T-cell (primary cell): ENCODE results near the gene UGT3A1. TPM values are rescaled to one million over a fixed set of nuclear protein-coding genes. Genes with fewer than 3 reads are reported as not detected.
"Not testable (repeated sequence)": the region's sequence is repeated elsewhere in the genome, so short reads cannot be mapped to it uniquely, and the experiment has no call there.

Source experiments
- ATAC-seq, 4 experiments: fragments of 200-7000 bp in 3 of 4; fragments of 150-1000 bp in 1 of 4; cut with Tn5 transposase; replicated peaks in 1 of 4; 1 replicate in 3 of 4; 2 replicates in 1 of 4; pipeline ENCODE4 v1.10.0; 2021; ENCODE audit warnings: moderate library complexity in 3 of 4, mild to moderate bottlenecking in 2 of 4, moderate number of reproducible peaks in 1 of 4
- CTCF ChIA-PET, 2 donors: fragments of 300-600 bp; sonication (Branson Sonifier 250); formaldehyde crosslinking; loops; one replicate each; lab custom pipeline; 2022; ENCODE audit warnings: antibody characterized with exemption in 2 of 2; lab: Charles Lee
- POLR2A ChIA-PET, 2 donors: fragments of 300-600 bp; sonication (Branson Sonifier 250); formaldehyde crosslinking; loops; one replicate each; lab custom pipeline; 2022; ENCODE audit warnings: antibody characterized with exemption in 2 of 2; lab: Charles Lee
- DNase-seq, 35 experiments: peaks; one replicate each; pipeline versions ENCODE4 v3.0.0 to v3.0.0-alpha.2; 2013 to 2023
- H3K27ac ChIP-seq: one replicate; pipeline ENCODE4 v1.5.1; 2013; ENCODE audit warnings: low read length
- H3K27me3 ChIP-seq, 2 experiments: replicated peaks in 1 of 2; 1 replicate in 1 of 2; 2 replicates in 1 of 2; pipeline versions ENCODE4 v1.6.1 to v1.7.0; 2013; ENCODE audit warnings: low read length in 1 of 2, mixed read lengths in 1 of 2; ENCODE audit not compliant: control insufficient read depth in 2 of 2, insufficient read depth in 2 of 2; ENCODE audit errors: extremely low read depth in 1 of 2
- H3K36me3 ChIP-seq, 2 donors: 1 replicate in 1 of 2; 2 replicates in 1 of 2; pipeline versions ENCODE4 v1.6.1 to v1.7.0; 2013; ENCODE audit warnings: low read length in 1 of 2; ENCODE audit not compliant: control insufficient read depth in 2 of 2, insufficient read depth in 1 of 2; ENCODE audit errors: extremely low read depth in 1 of 2
- H3K4me1 ChIP-seq, 2 experiments: 1 replicate in 1 of 2; 2 replicates in 1 of 2; pipeline versions ENCODE4 v1.6.1 to v1.7.0; 2013; ENCODE audit warnings: low read length in 2 of 2, mixed read lengths in 1 of 2; ENCODE audit not compliant: insufficient read depth in 2 of 2, control insufficient read depth in 1 of 2; ENCODE audit errors: extremely low read depth in 1 of 2
- H3K4me3 ChIP-seq, 2 donors: 1 replicate in 1 of 2; 2 replicates in 1 of 2; pipeline versions ENCODE4 v1.5.1 to v1.7.0; 2013; ENCODE audit warnings: mild to moderate bottlenecking in 2 of 2, low read length in 1 of 2, moderate library complexity in 1 of 2; ENCODE audit not compliant: control insufficient read depth in 1 of 2; ENCODE audit errors: extremely low read depth in 1 of 2
- H3K9me3 ChIP-seq: 2 replicates; pipeline ENCODE4 v1.7.0; 2013
- H3K27ac Mint-ChIP-seq, 2 donors: one replicate each; pipeline ENCODE4 v1.8.0; 2020 to 2021; ENCODE audit warnings: mild to moderate bottlenecking in 2 of 2, mixed read lengths in 2 of 2
- H3K27me3 Mint-ChIP-seq, 2 donors: one replicate each; pipeline ENCODE4 v1.8.0; 2021 to 2022; ENCODE audit warnings: mixed read lengths in 2 of 2
- H3K36me3 Mint-ChIP-seq: one replicate; pipeline ENCODE4 v1.8.0; 2021; ENCODE audit warnings: mixed read lengths
- H3K4me1 Mint-ChIP-seq, 3 donors: one replicate each; pipeline ENCODE4 v1.8.0; 2020 to 2022; ENCODE audit warnings: mixed read lengths in 3 of 3, mild to moderate bottlenecking in 1 of 3
- H3K4me3 Mint-ChIP-seq, 3 donors: one replicate each; pipeline ENCODE4 v1.8.0; 2020 to 2022; ENCODE audit warnings: mild to moderate bottlenecking in 3 of 3, mixed read lengths in 3 of 3, moderate library complexity in 3 of 3
- H3K9me3 Mint-ChIP-seq, 3 donors: one replicate each; pipeline ENCODE4 v1.8.0; 2020 to 2022; ENCODE audit warnings: mixed read lengths in 3 of 3
- WGBS: methylation state at CpG from one replicate; pipeline ENCODE4 v1.1.5; 2013; ENCODE audit warnings: missing lambda C conversion rate; ENCODE audit not compliant: insufficient coverage; 5-methylcytosine and 5-hydroxymethylcytosine counted together
- total RNA-seq, 35 experiments: library from RNA in 6 of 35; stranded (reverse) in 6 of 35; fragments of 120-200 nt in 1 of 35; gene quantifications; one replicate each; pipeline versions ENCODE4 v1.2.1 to v1.2.4 and lab custom pipeline; 2013 to 2026

UGT3A1 gene
- total RNA-seq, 5 donors from 2014 or later (not counting 1 experiment from before 2014, with no cell fraction given): not detected

- Histone ChIP-seq H3K27me3 (peaks cover 0 to 8% of the 10 kb centered on the region in 2 experiments), H3K4me3 (no peak overlapping the region), H3K9me3 (no peaks in the 10 kb centered on the region), H3K4me1 (no peaks in the 10 kb centered on the region), H3K36me3 (no peaks in the 10 kb centered on the region), H3K27ac (no peak overlapping the region)
- Mint-ChIP-seq H3K9me3 (peaks cover 0 to 5% (median 4%) of the 10 kb centered on the region in 3 donors), H3K4me3 (no peak overlapping the region), H3K36me3 (no peaks in the 10 kb centered on the region), H3K27me3 (peaks cover 4 to 11% of the 10 kb centered on the region in 2 donors), H3K4me1 (no peaks in the 10 kb centered on the region), H3K27ac (no peak overlapping the region)
- POLR2A ChIA-PET: no interaction called here
- ATAC-seq (no peak), DNase-seq (no peak)
- 91% methylated on average over 1 of the region's 1 CpG for WGBS
- CTCF ChIA-PET: no interaction called here
Observed at GRCh38 chr5:36029914-36030313, 38.7 kb upstream of the UGT3A1 start.

- no peaks in the 10 kb centered on the region for H3K36me3 Mint-ChIP-seq
- 81% methylated on average over 4 of the region's 5 CpGs for WGBS
Observed at GRCh38 chr5:36028816-36029465, 37.8 kb upstream of the UGT3A1 start.

DNA sequence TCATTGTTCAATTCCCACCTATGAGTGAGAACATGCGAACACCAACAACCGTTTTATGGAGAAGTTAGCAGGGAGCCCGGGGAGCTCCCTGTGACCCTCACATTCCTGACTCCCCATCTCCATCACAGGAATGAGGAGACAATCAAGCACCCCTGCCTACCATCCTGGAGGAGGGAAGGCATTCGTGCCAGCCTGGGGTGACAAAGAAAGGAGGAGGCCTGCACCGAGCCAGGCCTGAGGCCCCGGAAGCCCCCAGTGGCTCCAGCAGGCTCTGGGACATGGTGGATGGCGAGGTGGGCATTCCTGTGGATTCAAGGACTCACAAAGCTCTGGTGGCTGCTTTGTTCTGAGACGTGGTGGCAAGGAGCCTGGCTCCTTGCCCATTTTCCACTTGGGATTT, 36.5 kb upstream of the UGT3A1 start:
- Histone ChIP-seq H3K27ac (no peak overlapping the region), H3K27me3 (peaks cover 0 to 8% of the 10 kb centered on the region in 2 experiments), H3K9me3 (no peaks in the 10 kb centered on the region), H3K4me1 (no peaks in the 10 kb centered on the region), H3K4me3 (no peak overlapping the region), H3K36me3 (no peaks in the 10 kb centered on the region)
- no peak overlapping the region for H3K4me3 Mint-ChIP-seq
- ChIA-PET POLR2A (no interaction called here), CTCF (no interaction called here)
- peaks cover 4 to 21% of the 10 kb centered on the region in 2 donors for H3K27me3 Mint-ChIP-seq
- ATAC-seq (no peak), DNase-seq (no peak)
- H3K4me1 Mint-ChIP-seq: no peaks in the 10 kb centered on the region
- 85% methylated on average over 5 of the region's 8 CpGs for WGBS
- peaks cover 8 to 12% (median 11%) of the 10 kb centered on the region in 3 donors for H3K9me3 Mint-ChIP-seq
- H3K36me3 Mint-ChIP-seq: no peaks in the 10 kb centered on the region
- no peak overlapping the region for H3K27ac Mint-ChIP-seq

More at GRCh38 chr5:36028816-36029465, 37.8 kb upstream of the UGT3A1 start:
- Histone ChIP-seq H3K4me1 (no peaks in the 10 kb centered on the region), H3K4me3 (no peak overlapping the region), H3K36me3 (no peaks in the 10 kb centered on the region), H3K27ac (no peak overlapping the region), H3K27me3 (peaks cover 0 to 8% of the 10 kb centered on the region in 2 experiments), H3K9me3 (no peaks in the 10 kb centered on the region)
- H3K9me3 Mint-ChIP-seq: peaks cover 6 to 12% (median 11%) of the 10 kb centered on the region in 3 donors
- DNase-seq (no peak), ATAC-seq (no peak)
- no peak overlapping the region for H3K27ac Mint-ChIP-seq
- peaks cover 4 to 20% of the 10 kb centered on the region in 2 donors for H3K27me3 Mint-ChIP-seq
- H3K4me1 Mint-ChIP-seq: no peaks in the 10 kb centered on the region
- CTCF ChIA-PET: no interaction called here
- no peak overlapping the region for H3K4me3 Mint-ChIP-seq
- POLR2A ChIA-PET: no interaction called here

GRCh38 chr5:36026706-36027465, 35.7 kb upstream of the UGT3A1 start:
- WGBS: 90% methylated on average over 2 of the region's 6 CpGs
- H3K9me3 ChIP-seq: no peaks in the 10 kb centered on the region
- peaks cover 11 to 12% (median 11%) of the 10 kb centered on the region in 3 donors for H3K9me3 Mint-ChIP-seq
- H3K36me3 ChIP-seq: no peaks in the 10 kb centered on the region
- DNase-seq: no peak
- peaks cover 0 to 8% of the 10 kb centered on the region in 2 experiments for H3K27me3 ChIP-seq
- CTCF ChIA-PET: no interaction called here
- peaks cover 4 to 21% of the 10 kb centered on the region in 2 donors for H3K27me3 Mint-ChIP-seq
- H3K4me1 ChIP-seq: no peaks in the 10 kb centered on the region
- no peaks in the 10 kb centered on the region for H3K36me3 Mint-ChIP-seq
- POLR2A ChIA-PET: no interaction called here
- H3K27ac Mint-ChIP-seq: no peak overlapping the region
- H3K4me3 Mint-ChIP-seq: no peak overlapping the region
- no peaks in the 10 kb centered on the region for H3K4me1 Mint-ChIP-seq
- no peak overlapping the region for H3K4me3 ChIP-seq
- H3K27ac ChIP-seq: no peak overlapping the region
- no peak for ATAC-seq

GRCh38 chr5:36022246-36022645, 31.1 kb upstream of the UGT3A1 start:
- POLR2A ChIA-PET, DNase-seq, H3K4me1 ChIP-seq, CTCF ChIA-PET, H3K4me3 Mint-ChIP-seq, H3K36me3 ChIP-seq, ATAC-seq, H3K27me3 ChIP-seq, H3K9me3 ChIP-seq, H3K36me3 Mint-ChIP-seq, H3K4me1 Mint-ChIP-seq, H3K4me3 ChIP-seq, H3K27ac ChIP-seq, H3K27ac Mint-ChIP-seq: not testable (repeated sequence)
- Mint-ChIP-seq H3K9me3 (peaks cover 11 to 12% (median 11%) of the 10 kb centered on the region in 3 donors), H3K27me3 (peaks cover 4 to 21% of the 10 kb centered on the region in 2 donors)
- 84% methylated on average over 4 of the region's 6 CpGs for WGBS

DNA sequence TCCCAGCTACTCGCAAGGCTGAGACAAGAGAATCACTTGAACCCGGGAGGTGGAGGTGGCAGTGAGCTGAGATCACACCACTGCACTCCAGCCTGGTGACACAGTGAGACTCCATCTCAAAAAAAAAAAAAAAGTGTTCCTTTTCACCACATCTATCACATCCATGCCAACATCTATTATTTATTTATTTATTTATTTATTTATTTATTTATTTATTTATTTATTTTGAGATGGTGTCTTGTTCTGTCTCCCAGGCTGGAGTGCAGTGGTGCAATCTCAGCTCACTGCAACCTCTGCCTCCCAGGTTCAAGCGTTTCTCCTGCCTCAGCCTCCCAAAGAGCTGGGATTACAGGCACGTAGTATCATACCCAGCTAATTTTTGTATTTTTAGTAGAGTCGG, 28.4 kb upstream of the UGT3A1 start:
- DNase-seq, H3K4me1 Mint-ChIP-seq, H3K36me3 ChIP-seq, H3K4me1 ChIP-seq, H3K27me3 ChIP-seq, H3K36me3 Mint-ChIP-seq, H3K27ac Mint-ChIP-seq, ATAC-seq, H3K4me3 Mint-ChIP-seq, H3K27ac ChIP-seq, H3K9me3 ChIP-seq, H3K4me3 ChIP-seq, POLR2A ChIA-PET, CTCF ChIA-PET: not testable (repeated sequence)
- Mint-ChIP-seq H3K27me3 (peaks cover 0 to 11% of the 10 kb centered on the region in 2 donors), H3K9me3 (peaks cover 13 to 22% (median 15%) of the 10 kb centered on the region in 3 donors)
- 70% methylated on average over 2 of the region's 5 CpGs for WGBS
